A673 (cell line): ENCODE data around the gene IQCH. TPM values are rescaled to one million over a fixed set of nuclear protein-coding genes. Genes with fewer than 3 reads are reported as not detected.

ENCODE experiments used
- BruUV-seq: library from RNA; stranded (reverse); fragments of 400-500 nt; replicated peaks from 2 replicates; lab custom pipeline; 2021; lab: Mats Ljungman, UMichigan
- CTCF ChIA-PET: fragments of 300-600 bp; sonication (Branson Sonifier 250); formaldehyde crosslinking; loops from one replicate; lab custom pipeline; 2022; ENCODE audit warnings: antibody characterized with exemption; lab: Charles Lee
- POLR2A ChIA-PET: fragments of 300-600 bp; sonication (Branson Sonifier 250); formaldehyde crosslinking; loops from one replicate; lab custom pipeline; 2022; ENCODE audit warnings: antibody characterized with exemption; ENCODE audit not compliant: low non-redundant PET; lab: Charles Lee
- DNase-seq: peaks from one replicate; pipeline ENCODE4 v3.0.0-alpha.2; 2015; ENCODE audit warnings: low spot score
- H3K27ac ChIP-seq: fragments of 200-600 bp; sonication (generic); 2 replicates; pipeline ENCODE4 v1.5.1; 2016; ENCODE audit warnings: mixed run types, low read depth, mild to moderate bottlenecking, mixed read lengths, antibody characterized with exemption, low read length; ENCODE audit not compliant: poor library complexity, severe bottlenecking
- H3K27me3 ChIP-seq: fragments of 200-600 bp; sonication (generic); replicated peaks from 2 replicates; pipeline ENCODE4 v1.6.1; 2017; ENCODE audit warnings: mixed run types, low read depth, mild to moderate bottlenecking, mixed read lengths, antibody characterized with exemption, low read length; ENCODE audit not compliant: insufficient read depth, poor library complexity
- H3K36me3 ChIP-seq: fragments of 200-600 bp; sonication (generic); 2 replicates; pipeline ENCODE4 v1.6.1; 2016; ENCODE audit warnings: mixed run types, mild to moderate bottlenecking, mixed read lengths, antibody characterized with exemption, low read length; ENCODE audit not compliant: insufficient read depth, poor library complexity, severe bottlenecking
- H3K4me1 ChIP-seq: fragments of 200-600 bp; sonication (generic); 2 replicates; pipeline ENCODE4 v1.6.1; 2017; ENCODE audit warnings: mixed run types, mild to moderate bottlenecking, mixed read lengths, antibody characterized with exemption, low read length; ENCODE audit not compliant: insufficient read depth, poor library complexity, severe bottlenecking
- H3K4me3 ChIP-seq: fragments of 200-600 bp; sonication (generic); 2 replicates; pipeline ENCODE4 v1.5.1; 2016; ENCODE audit warnings: low read depth, mixed run types, mild to moderate bottlenecking, mixed read lengths, low read length; ENCODE audit not compliant: poor library complexity, severe bottlenecking
- H3K9me3 ChIP-seq: fragments of 200-600 bp; sonication (generic); 2 replicates; pipeline ENCODE4 v1.6.1; 2016; ENCODE audit warnings: mixed run types, low read depth, mild to moderate bottlenecking, mixed read lengths, antibody characterized with exemption, low read length; ENCODE audit not compliant: poor library complexity, severe bottlenecking
- EZH2 ChIP-seq: fragments of 200-600 bp; sonication (generic); IDR thresholded peaks from 2 replicates; pipeline ENCODE4 v1.6.1; 2017; ENCODE audit warnings: borderline replicate concordance, low read depth, mild to moderate bottlenecking, mixed read lengths, antibody characterized with exemption, low read length; ENCODE audit not compliant: poor library complexity, severe bottlenecking
- intact Hi-C: fragments of 100-400 bp; cut with micrococcal nuclease; formaldehyde crosslinking; loops from one replicate; pipeline ENCODE4 v1.10.0; 2022; ENCODE audit not compliant: unreplicated experiment
- total RNA-seq: library from RNA; stranded (reverse); gene quantifications from 2 replicates; pipeline ENCODE4 v1.2.3, GENCODE V29; 2021
- TF ChIP-seq, protein P1 (sequence below): fragments of 300-800, 200-600 bp; sonication (generic); conservative IDR thresholded peaks from 2 replicates; pipeline ENCODE4 v1.5.1; 2017; ENCODE audit warnings: low read depth, mild to moderate bottlenecking, antibody characterized with exemption, low read length, moderate library complexity, mixed read lengths

The IQCH gene
- total RNA-seq, 1 experiment from 2014 or later, result 1.7 TPM

DNA sequence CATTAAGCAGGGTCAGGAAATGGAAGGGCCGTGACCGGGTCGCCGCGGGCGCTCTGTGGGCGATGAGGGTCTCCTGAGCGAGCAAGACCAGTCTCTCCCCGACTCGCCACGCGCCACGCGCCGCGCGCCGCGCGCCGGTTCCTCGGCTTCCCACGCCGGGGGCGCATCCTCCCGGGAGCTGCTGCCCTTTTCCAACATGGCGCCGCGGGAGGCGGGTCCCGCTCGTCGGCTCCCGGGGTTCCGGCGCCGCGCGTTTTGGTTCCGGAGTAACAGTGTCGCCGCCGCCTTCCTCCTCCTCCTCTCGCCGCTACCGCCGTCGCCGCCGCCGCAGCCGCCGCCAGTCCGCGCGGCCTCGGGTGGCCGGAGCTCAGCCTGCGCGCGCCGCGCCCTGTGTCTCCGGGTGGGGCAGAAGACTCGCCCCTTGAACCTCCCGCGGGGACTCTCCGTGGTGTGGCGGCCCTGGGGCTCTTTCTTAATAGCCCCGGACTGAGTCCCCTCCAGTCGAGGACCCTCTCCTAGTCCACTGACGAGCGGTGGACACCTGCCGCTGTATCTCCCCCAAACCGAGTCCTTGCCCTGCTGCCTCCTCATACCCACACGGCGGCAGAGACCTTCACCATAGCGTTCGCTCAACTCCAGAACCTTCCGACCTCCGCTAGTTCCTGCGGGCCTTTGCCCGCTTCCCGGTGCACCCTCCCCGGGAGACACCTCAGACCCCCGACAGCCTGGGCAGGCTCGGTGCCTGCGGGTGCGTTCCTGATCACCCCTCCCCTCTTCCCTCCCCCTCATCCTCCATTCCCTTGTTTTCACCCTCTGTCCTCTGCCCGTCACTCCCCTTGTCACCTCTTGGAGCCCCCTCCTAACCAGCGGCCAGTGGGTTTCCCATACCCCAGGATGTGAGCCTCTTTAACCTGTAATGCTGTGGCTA lies 288.1 kb downstream of the IQCH start, which contains the start of gene MAP2K5:
MAP2K5 (plus strand) TSS at position 284 of the 928 bp plus-strand sequence; CDS start at position 917, 633 bp downstream.
- CTCF ChIA-PET, result no interaction called here
- intact Hi-C loops, result no loop called here

DNA sequence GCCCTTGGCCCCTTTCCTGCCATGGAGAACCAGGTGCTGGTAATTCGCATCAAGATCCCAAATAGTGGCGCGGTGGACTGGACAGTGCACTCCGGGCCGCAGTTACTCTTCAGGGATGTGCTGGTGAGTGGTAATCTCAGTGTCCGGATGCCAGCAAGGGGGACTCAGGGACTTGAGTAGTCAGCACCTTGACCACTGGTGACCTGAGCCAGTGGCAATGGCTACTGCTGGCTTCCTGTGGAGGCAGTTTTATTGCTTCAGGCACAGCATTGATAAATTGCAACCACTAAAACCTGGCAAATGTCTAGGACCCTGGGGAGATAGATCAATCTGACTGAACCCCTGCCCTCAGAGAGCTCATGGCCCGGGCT lies 288.7 kb downstream of the IQCH start:
- ChIA-PET CTCF (no interaction called here), POLR2A (no interaction called here)
- intact Hi-C loops, result no loop called here
- peak overlapping the region; percentile 87 for H3K27ac ChIP-seq
- BruUV-seq, result no TSS peak
- H3K4me3 ChIP-seq, result peak overlapping the region; percentile 66
- no peaks in the 10 kb centered on the region for H3K9me3 ChIP-seq
- peaks cover 4% of the 10 kb centered on the region for H3K36me3 ChIP-seq
- no peak for DNase-seq
- peaks cover 18% of the 10 kb centered on the region for H3K4me1 ChIP-seq
- H3K27me3 ChIP-seq, result no peaks in the 10 kb centered on the region
- TF ChIP-seq, protein P1, sequence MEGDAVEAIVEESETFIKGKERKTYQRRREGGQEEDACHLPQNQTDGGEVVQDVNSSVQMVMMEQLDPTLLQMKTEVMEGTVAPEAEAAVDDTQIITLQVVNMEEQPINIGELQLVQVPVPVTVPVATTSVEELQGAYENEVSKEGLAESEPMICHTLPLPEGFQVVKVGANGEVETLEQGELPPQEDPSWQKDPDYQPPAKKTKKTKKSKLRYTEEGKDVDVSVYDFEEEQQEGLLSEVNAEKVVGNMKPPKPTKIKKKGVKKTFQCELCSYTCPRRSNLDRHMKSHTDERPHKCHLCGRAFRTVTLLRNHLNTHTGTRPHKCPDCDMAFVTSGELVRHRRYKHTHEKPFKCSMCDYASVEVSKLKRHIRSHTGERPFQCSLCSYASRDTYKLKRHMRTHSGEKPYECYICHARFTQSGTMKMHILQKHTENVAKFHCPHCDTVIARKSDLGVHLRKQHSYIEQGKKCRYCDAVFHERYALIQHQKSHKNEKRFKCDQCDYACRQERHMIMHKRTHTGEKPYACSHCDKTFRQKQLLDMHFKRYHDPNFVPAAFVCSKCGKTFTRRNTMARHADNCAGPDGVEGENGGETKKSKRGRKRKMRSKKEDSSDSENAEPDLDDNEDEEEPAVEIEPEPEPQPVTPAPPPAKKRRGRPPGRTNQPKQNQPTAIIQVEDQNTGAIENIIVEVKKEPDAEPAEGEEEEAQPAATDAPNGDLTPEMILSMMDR, result no peak
- TF ChIP-seq EZH2, result no peak

More for the DNA sequence above, 288.1 kb downstream of the IQCH start, which contains the start of gene MAP2K5:
- H3K36me3 ChIP-seq, result peaks cover 4% of the 10 kb centered on the region
- peak within 1 kb of the TSS; percentile 66 for H3K4me3 ChIP-seq
- DNase-seq, result peak; percentile 88
- POLR2A ChIA-PET, result no interaction called here
- no peaks in the 10 kb centered on the region for H3K9me3 ChIP-seq
- no peaks in the 10 kb centered on the region for H3K27me3 ChIP-seq
- H3K27ac ChIP-seq, result peak within 1 kb of the TSS; percentile 87
- TF ChIP-seq, protein P1, result no peak
- TF ChIP-seq EZH2, result no peak
- BruUV-seq, result no TSS peak
- H3K4me1 ChIP-seq, result peaks cover 12% of the 10 kb centered on the region

DNA sequence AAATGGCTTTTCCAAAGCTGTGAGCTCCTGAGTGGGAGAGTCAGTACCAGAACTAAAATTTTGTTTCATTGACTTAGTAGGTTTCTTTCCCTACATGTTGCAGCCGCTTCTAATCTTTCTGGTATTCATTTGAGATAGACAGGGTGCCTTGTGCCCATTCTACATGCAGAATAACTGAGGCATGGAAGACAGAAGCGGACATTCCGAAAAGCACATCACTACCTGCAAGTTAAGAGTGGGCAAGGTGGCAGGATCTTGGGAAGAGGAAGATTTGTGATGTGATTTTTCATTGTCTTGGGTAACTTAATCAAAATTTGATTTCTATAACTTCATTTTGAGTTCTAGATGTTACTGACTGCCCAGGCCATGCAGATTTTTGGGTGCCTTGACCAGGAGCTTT lies 289.9 kb downstream of the IQCH start:
- CTCF ChIA-PET, result no interaction called here

More for the DNA sequence above, 289.9 kb downstream of the IQCH start:
- Histone ChIP-seq H3K9me3 (no peaks in the 10 kb centered on the region), H3K27ac (no peak overlapping the region), H3K4me3 (no peak overlapping the region), H3K4me1 (peaks cover 25% of the 10 kb centered on the region), H3K27me3 (no peaks in the 10 kb centered on the region), H3K36me3 (peaks cover 4% of the 10 kb centered on the region)
- BruUV-seq, result TSS peak; percentile 24
- no peak for DNase-seq
- TF ChIP-seq, protein P1, result no peak
- no peak for TF ChIP-seq EZH2
- intact Hi-C loops, result no loop called here
- POLR2A ChIA-PET, result no interaction called here
